ENCODE measurements around the gene ZFR2.

DNA sequence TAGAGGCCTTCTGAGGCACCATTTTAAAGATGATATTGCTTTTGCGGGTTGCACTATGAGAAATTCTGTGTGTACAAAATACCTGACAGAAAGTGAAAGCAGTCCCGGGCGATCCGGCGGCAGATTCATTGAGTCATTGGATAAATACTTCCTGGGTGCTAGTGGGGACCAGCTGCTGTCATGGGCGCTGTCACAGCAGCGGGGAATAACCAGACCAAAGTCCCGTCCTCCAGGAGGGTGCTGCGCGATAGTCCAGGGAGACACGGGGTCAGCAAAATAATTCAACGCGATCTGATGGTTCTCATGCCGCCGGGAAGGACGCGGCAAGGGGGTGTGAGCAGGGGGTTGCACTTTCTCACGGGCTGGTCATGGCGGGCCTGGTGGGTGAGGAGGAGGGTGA lies 13.5 kb downstream of the ZFR2 start:
- no peak for TF ChIP-seq GABPA (IDR thresholded peaks at IDR 0.05; ENCODE audit: low read depth)
- TF ChIP-seq EZH2phosphoT487 (IDR thresholded peaks at IDR 0.05; ENCODE audit: borderline replicate concordance, low read depth), result no peak
- TF ChIP-seq, protein P1, sequence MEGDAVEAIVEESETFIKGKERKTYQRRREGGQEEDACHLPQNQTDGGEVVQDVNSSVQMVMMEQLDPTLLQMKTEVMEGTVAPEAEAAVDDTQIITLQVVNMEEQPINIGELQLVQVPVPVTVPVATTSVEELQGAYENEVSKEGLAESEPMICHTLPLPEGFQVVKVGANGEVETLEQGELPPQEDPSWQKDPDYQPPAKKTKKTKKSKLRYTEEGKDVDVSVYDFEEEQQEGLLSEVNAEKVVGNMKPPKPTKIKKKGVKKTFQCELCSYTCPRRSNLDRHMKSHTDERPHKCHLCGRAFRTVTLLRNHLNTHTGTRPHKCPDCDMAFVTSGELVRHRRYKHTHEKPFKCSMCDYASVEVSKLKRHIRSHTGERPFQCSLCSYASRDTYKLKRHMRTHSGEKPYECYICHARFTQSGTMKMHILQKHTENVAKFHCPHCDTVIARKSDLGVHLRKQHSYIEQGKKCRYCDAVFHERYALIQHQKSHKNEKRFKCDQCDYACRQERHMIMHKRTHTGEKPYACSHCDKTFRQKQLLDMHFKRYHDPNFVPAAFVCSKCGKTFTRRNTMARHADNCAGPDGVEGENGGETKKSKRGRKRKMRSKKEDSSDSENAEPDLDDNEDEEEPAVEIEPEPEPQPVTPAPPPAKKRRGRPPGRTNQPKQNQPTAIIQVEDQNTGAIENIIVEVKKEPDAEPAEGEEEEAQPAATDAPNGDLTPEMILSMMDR (IDR thresholded peaks at IDR 0.05), result no peak
- no peak for TF ChIP-seq EP300 (IDR thresholded peaks at IDR 0.05; ENCODE audit: borderline replicate concordance in 1 of 2, low read depth in 1 of 2, low read length in 1 of 2)
- no peak for TF ChIP-seq MXI1 (IDR thresholded peaks at IDR 0.05; ENCODE audit: low read depth, low read length)
- no peak for TF ChIP-seq YY1 (IDR thresholded peaks at IDR 0.05; ENCODE audit: low read depth)
- TF ChIP-seq, protein P2, sequence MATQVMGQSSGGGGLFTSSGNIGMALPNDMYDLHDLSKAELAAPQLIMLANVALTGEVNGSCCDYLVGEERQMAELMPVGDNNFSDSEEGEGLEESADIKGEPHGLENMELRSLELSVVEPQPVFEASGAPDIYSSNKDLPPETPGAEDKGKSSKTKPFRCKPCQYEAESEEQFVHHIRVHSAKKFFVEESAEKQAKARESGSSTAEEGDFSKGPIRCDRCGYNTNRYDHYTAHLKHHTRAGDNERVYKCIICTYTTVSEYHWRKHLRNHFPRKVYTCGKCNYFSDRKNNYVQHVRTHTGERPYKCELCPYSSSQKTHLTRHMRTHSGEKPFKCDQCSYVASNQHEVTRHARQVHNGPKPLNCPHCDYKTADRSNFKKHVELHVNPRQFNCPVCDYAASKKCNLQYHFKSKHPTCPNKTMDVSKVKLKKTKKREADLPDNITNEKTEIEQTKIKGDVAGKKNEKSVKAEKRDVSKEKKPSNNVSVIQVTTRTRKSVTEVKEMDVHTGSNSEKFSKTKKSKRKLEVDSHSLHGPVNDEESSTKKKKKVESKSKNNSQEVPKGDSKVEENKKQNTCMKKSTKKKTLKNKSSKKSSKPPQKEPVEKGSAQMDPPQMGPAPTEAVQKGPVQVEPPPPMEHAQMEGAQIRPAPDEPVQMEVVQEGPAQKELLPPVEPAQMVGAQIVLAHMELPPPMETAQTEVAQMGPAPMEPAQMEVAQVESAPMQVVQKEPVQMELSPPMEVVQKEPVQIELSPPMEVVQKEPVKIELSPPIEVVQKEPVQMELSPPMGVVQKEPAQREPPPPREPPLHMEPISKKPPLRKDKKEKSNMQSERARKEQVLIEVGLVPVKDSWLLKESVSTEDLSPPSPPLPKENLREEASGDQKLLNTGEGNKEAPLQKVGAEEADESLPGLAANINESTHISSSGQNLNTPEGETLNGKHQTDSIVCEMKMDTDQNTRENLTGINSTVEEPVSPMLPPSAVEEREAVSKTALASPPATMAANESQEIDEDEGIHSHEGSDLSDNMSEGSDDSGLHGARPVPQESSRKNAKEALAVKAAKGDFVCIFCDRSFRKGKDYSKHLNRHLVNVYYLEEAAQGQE (IDR thresholded peaks at IDR 0.05; ENCODE audit: low read depth, low read length), result no peak
- TF ChIP-seq GATA2 (CRISPR knock-in tag; IDR thresholded peaks at IDR 0.05), result no peak
- TF ChIP-seq, protein P3, sequence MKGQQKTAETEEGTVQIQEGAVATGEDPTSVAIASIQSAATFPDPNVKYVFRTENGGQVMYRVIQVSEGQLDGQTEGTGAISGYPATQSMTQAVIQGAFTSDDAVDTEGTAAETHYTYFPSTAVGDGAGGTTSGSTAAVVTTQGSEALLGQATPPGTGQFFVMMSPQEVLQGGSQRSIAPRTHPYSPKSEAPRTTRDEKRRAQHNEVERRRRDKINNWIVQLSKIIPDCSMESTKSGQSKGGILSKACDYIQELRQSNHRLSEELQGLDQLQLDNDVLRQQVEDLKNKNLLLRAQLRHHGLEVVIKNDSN (IDR thresholded peaks at IDR 0.05; ENCODE audit: borderline replicate concordance, low read depth), result no peak
